GM12874 (cell line): ENCODE measurements around the gene PSME2.

Source experiments
- CTCF ChIP-seq: IDR thresholded peaks from 2 replicates; pipeline ENCODE4 v1.5.1; 2011; ENCODE audit warnings: low read depth, mild to moderate bottlenecking, control low read depth, low read length, moderate library complexity; ENCODE audit not compliant: insufficient read depth

The PSME2 gene, protein sequence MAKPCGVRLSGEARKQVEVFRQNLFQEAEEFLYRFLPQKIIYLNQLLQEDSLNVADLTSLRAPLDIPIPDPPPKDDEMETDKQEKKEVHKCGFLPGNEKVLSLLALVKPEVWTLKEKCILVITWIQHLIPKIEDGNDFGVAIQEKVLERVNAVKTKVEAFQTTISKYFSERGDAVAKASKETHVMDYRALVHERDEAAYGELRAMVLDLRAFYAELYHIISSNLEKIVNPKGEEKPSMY

GRCh38 chr14:24146453-24146977, at the start of gene PSME2:
Gene PSME2, minus strand, starts transcription at chr14:24146610. Its CDS starts 29 bp downstream, at chr14:24146581.
- no peak for TF ChIP-seq CTCF

DNA sequence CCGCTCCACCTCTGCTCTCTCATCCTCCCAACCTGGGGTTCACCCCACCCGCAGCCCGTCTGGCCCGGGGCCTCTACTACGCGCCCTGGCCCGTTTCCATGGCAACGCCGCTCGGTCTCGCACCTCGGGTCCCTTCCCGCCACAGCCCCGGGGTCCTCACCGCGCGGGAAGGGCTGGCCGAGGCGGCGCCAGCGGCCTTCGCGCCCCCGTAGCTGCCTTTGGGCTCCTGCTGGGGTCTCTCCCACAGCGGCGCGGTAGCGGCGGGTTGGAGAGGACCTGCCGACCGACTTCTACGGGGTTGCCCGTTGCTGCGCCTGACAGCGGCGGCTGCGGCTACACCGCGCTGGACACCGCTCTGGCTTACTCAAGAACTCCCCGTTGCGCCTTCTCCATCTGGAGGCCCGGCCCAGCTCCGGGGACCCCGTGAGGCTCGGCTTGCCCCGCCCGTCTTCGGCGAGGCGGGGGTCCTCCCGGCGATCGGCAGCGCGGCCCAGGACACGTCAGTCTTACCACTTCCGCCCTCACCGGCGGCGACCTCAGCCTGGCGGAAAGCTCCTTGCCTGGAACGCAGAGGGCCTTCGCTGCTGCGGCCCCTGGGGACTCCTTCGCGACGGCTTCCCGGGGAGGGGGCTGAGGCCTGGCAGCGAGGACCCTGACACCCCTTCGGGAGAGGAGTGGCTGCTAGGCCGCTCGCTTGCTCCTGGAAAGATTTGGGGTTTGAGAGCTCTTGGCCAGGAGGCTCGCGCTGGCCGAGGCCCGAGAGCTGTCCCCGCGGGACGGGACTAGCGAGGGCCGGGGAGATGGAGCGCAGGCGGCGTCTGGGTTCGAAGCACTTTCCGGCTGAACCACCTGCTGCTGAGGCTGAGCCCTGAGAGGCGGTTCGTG, 49.0 kb upstream of the PSME2 start, which contains the start of gene TM9SF1:
Gene TM9SF1 (minus strand): TSS at position 256 of the 885 bp plus-strand sequence. CDS start 422 bp downstream, outside the sequence.
- TF ChIP-seq CTCF, result no peak

DNA sequence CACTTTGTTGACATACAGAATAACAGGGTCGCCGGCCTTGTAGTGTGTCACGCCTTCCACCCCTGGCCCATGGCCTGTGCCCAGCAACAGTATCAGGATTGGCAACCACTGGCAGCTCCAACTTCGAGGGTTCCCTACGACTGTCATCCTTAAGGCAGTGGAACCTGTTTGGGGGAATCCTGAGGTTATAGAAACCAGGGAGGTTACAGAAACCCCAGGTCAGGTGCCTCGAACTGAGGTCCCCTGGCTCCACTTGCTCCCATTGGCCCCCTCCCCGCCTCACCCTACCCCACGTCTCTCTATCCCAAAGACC, 48.4 kb upstream of the PSME2 start:
- no peak for TF ChIP-seq CTCF

- no peak for TF ChIP-seq CTCF
Measured at GRCh38 chr14:24194186-24194872, 47.9 kb upstream of the PSME2 start.

DNA sequence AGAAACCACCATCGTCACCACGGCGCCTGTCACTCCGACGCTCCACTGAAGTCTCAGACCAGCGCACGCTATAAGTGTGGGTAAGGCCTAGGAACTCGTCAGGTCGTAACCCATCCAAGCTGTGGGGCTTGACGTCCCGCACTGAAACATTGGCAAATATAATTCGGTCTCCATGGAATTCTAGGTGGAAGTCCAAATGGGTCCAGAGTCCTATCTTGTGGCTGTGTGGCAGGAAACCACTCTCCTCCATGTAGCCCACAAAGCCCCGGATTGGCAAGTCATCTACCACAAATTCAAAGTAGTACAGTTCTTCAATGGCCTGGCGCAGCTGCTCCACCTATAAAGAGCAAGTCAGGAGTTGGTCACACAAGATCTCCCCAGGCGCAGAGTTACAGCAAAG, 46.5 kb upstream of the PSME2 start:
- no peak for TF ChIP-seq CTCF

DNA sequence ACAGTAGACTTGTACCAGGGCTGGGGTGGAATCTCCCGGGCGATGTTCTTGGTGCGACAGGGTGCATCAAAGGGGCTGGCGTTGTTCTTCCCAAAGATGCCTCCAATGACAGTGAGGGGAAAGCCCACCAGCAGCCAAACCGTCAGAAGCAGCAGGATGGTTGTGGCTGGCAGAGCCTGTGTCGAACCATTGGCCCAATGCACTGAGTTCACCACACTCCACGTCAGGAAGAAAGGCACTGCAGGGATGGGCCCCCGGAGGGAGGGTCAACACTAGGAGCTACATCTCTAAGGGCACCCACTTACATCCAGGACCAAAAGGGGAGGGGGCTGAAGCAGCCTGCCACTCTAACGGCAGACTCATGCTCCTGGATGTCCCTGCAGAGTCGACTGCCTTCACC, 44.0 kb upstream of the PSME2 start:
- TF ChIP-seq CTCF, result no peak

DNA sequence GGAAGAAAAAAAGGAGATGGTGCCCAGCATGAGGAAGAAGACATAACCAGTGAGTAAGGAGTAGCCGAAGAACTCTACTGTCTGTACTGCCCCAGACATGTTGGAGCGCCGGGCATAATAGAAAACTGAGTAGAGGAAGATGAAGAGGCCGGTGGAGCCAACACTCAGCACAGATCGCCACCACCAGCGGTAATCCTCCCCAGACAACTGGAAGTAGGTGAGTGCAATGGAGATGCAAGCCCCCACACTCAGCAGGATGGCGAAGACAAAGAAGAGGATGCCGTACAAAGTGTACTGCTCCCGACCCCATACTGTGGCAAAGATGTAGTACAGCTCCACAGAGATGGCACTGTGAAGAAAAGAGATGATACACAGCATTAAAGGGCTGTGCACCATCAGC, 43.0 kb upstream of the PSME2 start:
- TF ChIP-seq CTCF, result no peak
